NB4 (cell line): Measurements from ENCODE around the gene CTTNBP2.

ENCODE experiments used
- DNase-seq: peaks from one replicate; pipeline ENCODE4 v3.0.0; 2010; ENCODE audit warnings: low read depth
- H3K4me3 ChIP-seq: one replicate; pipeline ENCODE4 v1.5.1; 2011; ENCODE audit warnings: mild to moderate bottlenecking, low read depth, low read length, moderate library complexity
- MYC ChIP-seq: IDR thresholded peaks from 2 replicates; pipeline ENCODE4 v1.6.1; 2011; ENCODE audit warnings: low read depth, low read length
- POLR2A ChIP-seq: IDR thresholded peaks from 2 replicates; pipeline ENCODE4 v1.6.1; 2011; ENCODE audit warnings: mild to moderate bottlenecking; ENCODE audit not compliant: insufficient read length; ENCODE audit errors: extremely low read depth
- TF ChIP-seq, protein P1 (sequence below): IDR thresholded peaks from one replicate; pipeline ENCODE4 v1.5.1; 2012; ENCODE audit warnings: low read depth, low read length
- TF ChIP-seq, protein P2 (sequence below): IDR thresholded peaks from 2 replicates; pipeline ENCODE4 v1.6.1; 2011; ENCODE audit warnings: low read depth, low read length

The CTTNBP2 gene

DNA sequence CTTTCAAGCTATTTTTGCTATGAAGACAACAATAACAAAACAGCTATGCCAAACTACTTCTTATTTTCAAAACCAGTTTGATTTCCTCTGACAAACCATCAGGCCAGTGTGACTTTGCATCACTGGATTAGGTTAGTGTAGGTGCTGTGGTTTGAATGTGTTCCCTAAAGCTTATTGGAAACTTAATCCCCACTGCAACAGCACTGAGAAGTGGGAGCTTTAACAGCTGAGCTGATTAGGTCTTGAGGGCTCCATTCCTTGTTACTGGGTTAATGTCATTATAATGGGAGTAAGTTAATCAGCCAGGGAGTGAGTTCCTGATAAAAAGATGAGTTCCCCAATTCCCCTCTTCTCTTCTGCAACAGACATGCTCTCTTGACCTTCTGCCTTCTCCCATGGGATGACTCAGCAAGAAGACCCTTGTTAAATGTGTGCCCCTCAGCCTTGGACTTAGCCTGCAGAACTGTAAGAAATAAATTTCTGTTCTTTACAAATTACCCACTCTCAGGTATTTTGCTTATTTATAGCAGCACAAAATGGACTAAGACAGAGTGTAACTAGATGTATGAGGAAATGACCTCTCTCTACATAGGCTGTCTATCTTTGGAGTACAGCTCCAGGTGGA, 186.8 kb downstream of the CTTNBP2 start:
- DNase-seq = no peak
- TF ChIP-seq POLR2A (no peak), MYC (no peak)
- TF ChIP-seq, protein P1, sequence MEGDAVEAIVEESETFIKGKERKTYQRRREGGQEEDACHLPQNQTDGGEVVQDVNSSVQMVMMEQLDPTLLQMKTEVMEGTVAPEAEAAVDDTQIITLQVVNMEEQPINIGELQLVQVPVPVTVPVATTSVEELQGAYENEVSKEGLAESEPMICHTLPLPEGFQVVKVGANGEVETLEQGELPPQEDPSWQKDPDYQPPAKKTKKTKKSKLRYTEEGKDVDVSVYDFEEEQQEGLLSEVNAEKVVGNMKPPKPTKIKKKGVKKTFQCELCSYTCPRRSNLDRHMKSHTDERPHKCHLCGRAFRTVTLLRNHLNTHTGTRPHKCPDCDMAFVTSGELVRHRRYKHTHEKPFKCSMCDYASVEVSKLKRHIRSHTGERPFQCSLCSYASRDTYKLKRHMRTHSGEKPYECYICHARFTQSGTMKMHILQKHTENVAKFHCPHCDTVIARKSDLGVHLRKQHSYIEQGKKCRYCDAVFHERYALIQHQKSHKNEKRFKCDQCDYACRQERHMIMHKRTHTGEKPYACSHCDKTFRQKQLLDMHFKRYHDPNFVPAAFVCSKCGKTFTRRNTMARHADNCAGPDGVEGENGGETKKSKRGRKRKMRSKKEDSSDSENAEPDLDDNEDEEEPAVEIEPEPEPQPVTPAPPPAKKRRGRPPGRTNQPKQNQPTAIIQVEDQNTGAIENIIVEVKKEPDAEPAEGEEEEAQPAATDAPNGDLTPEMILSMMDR = no peak
- TF ChIP-seq, protein P2, sequence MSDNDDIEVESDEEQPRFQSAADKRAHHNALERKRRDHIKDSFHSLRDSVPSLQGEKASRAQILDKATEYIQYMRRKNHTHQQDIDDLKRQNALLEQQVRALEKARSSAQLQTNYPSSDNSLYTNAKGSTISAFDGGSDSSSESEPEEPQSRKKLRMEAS = no peak
- no peak overlapping the region for H3K4me3 ChIP-seq

DNA sequence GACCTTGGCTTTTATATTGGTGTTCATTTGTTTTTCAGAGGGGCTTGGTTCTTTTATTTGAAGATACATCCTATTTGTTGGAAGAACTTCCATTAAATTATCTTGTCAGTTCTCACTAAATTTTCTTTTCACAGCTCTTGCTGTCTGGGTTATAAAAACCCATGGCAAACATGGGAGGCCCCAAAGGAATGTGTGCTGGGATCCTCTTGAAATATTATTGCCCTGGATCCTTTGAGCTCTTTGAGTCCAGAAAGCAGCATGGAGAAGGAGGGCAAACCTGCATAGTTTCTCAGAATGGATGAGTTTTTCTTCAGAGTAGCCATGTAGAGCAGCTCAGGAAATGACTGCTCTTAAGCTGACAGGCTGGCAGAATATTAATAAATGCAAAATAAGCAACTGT, 187.4 kb downstream of the CTTNBP2 start:
- H3K4me3 ChIP-seq = no peak overlapping the region
- no peak for DNase-seq
- TF ChIP-seq, protein P1 = no peak
- TF ChIP-seq POLR2A (no peak), MYC (no peak)
- TF ChIP-seq, protein P2 = no peak

DNA sequence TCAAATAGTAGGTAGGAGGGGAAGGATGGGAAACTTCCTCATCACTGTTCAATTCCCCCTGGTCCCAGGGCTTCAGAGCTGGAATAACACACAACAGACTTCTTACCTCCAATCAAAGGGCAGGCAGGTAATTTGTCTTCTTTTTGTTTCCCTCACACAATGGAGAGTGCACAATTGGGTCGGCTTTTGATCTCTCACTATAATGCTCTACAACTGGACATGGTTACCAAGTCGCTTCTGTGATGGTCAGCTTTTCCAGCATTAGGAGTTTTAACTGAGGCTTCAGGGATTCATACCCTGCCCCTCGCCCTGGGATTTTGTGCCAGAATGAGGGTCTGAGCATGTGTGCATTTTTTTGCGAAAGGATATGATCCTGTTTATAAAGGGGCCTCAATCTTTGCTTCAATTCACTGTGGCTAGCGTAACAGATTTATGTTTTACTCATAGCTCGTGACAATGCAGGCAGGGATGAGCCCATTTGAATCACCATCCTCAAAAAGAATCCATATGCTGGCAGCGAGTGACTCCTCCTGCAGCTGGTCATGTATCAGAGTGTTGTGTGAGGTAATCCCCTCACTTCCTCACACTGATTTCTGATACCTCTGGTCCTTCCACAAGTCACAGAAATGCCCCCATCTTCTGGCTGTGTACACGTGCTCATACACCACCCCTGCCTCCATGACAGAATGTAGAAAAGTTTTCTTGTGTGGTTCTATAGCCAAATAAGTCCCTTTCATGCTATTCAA, 189.6 kb downstream of the CTTNBP2 start:
- no peak for DNase-seq
- no peak for TF ChIP-seq POLR2A
- TF ChIP-seq, protein P1 = no peak
- TF ChIP-seq, protein P2 = no peak
- TF ChIP-seq MYC = no peak
- no peak overlapping the region for H3K4me3 ChIP-seq

DNA sequence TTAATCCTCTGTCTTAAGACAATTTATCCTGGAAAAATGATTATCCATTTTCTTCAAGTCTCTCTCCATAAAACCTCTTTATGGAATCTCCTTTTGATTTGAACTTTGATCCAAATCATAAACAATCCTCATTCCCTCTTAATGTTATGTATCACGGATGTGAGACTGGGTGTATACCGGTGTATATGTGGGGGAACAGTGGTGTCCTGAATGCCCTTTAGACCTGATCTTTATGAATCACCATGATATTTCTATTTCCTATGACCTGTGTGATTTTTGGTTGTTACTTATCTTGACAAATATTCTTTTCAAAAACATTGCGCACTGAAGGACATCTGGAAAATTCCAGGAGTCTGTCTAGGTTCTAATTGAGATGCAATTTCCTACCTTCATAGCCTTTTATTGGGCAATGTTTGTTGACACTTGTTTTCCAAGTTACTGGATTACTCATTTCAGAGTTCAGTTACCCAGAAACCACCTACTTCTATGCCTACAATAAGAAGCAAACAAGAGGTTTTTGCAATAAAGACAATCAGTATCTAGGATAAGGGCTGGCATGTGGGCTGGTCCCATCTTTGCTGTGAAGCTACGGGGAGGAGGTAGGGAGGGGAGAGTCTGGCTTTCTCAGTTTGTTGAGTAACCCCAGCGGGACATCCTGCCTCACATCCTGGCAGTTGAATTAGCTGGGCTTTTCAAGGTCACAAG, 190.4 kb downstream of the CTTNBP2 start:
- TF ChIP-seq MYC = no peak
- TF ChIP-seq, protein P1 = no peak
- TF ChIP-seq, protein P2 = no peak
- no peak for TF ChIP-seq POLR2A
- no peak for DNase-seq
- H3K4me3 ChIP-seq = no peak overlapping the region

DNA sequence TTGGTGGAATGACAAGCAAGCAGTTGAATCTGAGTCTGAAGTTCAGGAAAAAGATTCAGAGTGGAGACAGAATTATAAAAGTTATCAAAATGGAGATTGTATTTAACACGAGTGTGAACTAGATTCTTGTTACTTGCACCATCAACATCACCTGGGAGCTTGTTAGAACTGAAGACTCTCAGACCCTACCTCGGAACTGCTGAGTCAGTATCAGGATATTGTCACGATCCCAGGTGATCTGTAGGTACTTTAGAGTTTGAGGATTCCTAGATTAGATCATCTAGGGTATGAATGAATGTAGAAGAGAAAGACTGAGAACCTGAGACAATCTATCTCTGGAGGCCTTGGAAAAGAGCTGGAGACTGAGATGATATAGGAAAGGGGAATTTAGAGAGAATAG, 194.1 kb downstream of the CTTNBP2 start:
- no peak overlapping the region for H3K4me3 ChIP-seq
- DNase-seq = no peak
- TF ChIP-seq POLR2A (no peak), MYC (no peak)
- TF ChIP-seq, protein P1 = no peak
- TF ChIP-seq, protein P2 = no peak
